ENCODE results near the gene GPR68. TPM values are rescaled to one million over a fixed set of nuclear protein-coding genes. Genes with fewer than 3 reads are reported as not detected.

The GPR68 gene
- total RNA-seq, 2 donors from 2014 or later, result 0.37 to 0.66 TPM

GRCh38 chr14:91273273-91273884 is 28.9 kb upstream of the GPR68 start:
- H3K36me3 ChIP-seq, result peaks cover 10% of the 10 kb centered on the region
- intact Hi-C loops (cut with DNase I), result no loop called here
- TF ChIP-seq CTCF (IDR thresholded peaks at IDR 0.05), result no peak
- peaks cover 5% of the 10 kb centered on the region for H3K4me1 ChIP-seq
- H3K9me3 ChIP-seq, result no peaks in the 10 kb centered on the region
- no peak for DNase-seq
- no peak overlapping the region for H3K4me3 ChIP-seq
- no peak overlapping the region for H3K27ac ChIP-seq
- no peaks in the 10 kb centered on the region for H3K27me3 ChIP-seq
- H3K9ac ChIP-seq (ENCODE audit: low read depth in 2 of 2, low read length in 2 of 2), result no peak overlapping the region

GRCh38 chr14:91272341-91273272 is 28.1 kb upstream of the GPR68 start:
- no peak for TF ChIP-seq CTCF (IDR thresholded peaks at IDR 0.05)
- Histone ChIP-seq H3K4me1 (peaks cover 5% of the 10 kb centered on the region), H3K36me3 (peaks cover 6% of the 10 kb centered on the region), H3K9me3 (no peaks in the 10 kb centered on the region), H3K4me3 (no peak overlapping the region), H3K27me3 (no peaks in the 10 kb centered on the region), H3K9ac (ENCODE audit: low read depth in 2 of 2, low read length in 2 of 2) (no peak overlapping the region), H3K27ac (no peak overlapping the region)
- DNase-seq, result no peak
- intact Hi-C loops (cut with DNase I), result no loop called here

GRCh38 chr14:91271639-91272038 is 27.1 kb upstream of the GPR68 start:
- H3K4me1 ChIP-seq, result peaks cover 5% of the 10 kb centered on the region
- H3K9me3 ChIP-seq, result no peaks in the 10 kb centered on the region
- H3K4me3 ChIP-seq, result no peak overlapping the region
- no peak overlapping the region for H3K27ac ChIP-seq
- TF ChIP-seq CTCF (IDR thresholded peaks at IDR 0.05), result no peak
- no peaks in the 10 kb centered on the region for H3K36me3 ChIP-seq
- no peak overlapping the region for H3K9ac ChIP-seq (ENCODE audit: low read depth in 2 of 2, low read length in 2 of 2)
- intact Hi-C loops (cut with DNase I), result no loop called here
- DNase-seq, result no peak
- no peaks in the 10 kb centered on the region for H3K27me3 ChIP-seq

GRCh38 chr14:91270619-91271018 is 26.1 kb upstream of the GPR68 start:
- Histone ChIP-seq H3K4me3 (no peak overlapping the region), H3K36me3 (no peaks in the 10 kb centered on the region), H3K9ac (ENCODE audit: low read depth in 2 of 2, low read length in 2 of 2) (no peak overlapping the region), H3K9me3 (no peaks in the 10 kb centered on the region), H3K27me3 (no peaks in the 10 kb centered on the region), H3K27ac (no peak overlapping the region), H3K4me1 (peaks cover 5% of the 10 kb centered on the region)
- no peak for DNase-seq
- intact Hi-C loops (cut with DNase I), result no loop called here
- TF ChIP-seq CTCF (IDR thresholded peaks at IDR 0.05), result no peak

GRCh38 chr14:91270188-91270587 is 25.7 kb upstream of the GPR68 start:
- DNase-seq, result no peak
- H3K36me3 ChIP-seq, result no peaks in the 10 kb centered on the region
- peaks cover 5% of the 10 kb centered on the region for H3K4me1 ChIP-seq
- H3K9ac ChIP-seq (ENCODE audit: low read depth in 2 of 2, low read length in 2 of 2), result peak overlapping the region in 1 of 2 donors; percentile 40
- no peak for TF ChIP-seq CTCF (IDR thresholded peaks at IDR 0.05)
- H3K9me3 ChIP-seq, result no peaks in the 10 kb centered on the region
- H3K4me3 ChIP-seq, result no peak overlapping the region
- H3K27ac ChIP-seq, result no peak overlapping the region
- H3K27me3 ChIP-seq, result peaks cover under 1% of the 10 kb centered on the region
- intact Hi-C loops (cut with DNase I), result no loop called here

All from colonic mucosa (tissue), 4 donors.